Ishikawa (cell line): ENCODE measurements around the gene STK32A.

Experiments
- CEBPB ChIP-seq: IDR thresholded peaks from 2 replicates; pipeline ENCODE4 v1.6.1; 2012
- CREB1 ChIP-seq: IDR thresholded peaks from 2 replicates; pipeline ENCODE4 v1.6.1; 2012; ENCODE audit warnings: low read depth
- EGR1 ChIP-seq: IDR thresholded peaks from 2 replicates; pipeline ENCODE4 v1.6.1; 2012
- EP300 ChIP-seq: IDR thresholded peaks from 2 replicates; pipeline ENCODE4 v1.6.1; 2012; ENCODE audit warnings: borderline replicate concordance
- FOXM1 ChIP-seq: IDR thresholded peaks from 2 replicates; pipeline ENCODE4 v1.6.1; 2012; ENCODE audit warnings: low read depth, borderline replicate concordance
- NFIC ChIP-seq: IDR thresholded peaks from 2 replicates; pipeline ENCODE4 v1.6.1; 2012
- RAD21 ChIP-seq: IDR thresholded peaks from 2 replicates; pipeline ENCODE4 v1.6.1; 2012; ENCODE audit warnings: low read depth
- TAF1 ChIP-seq: IDR thresholded peaks from 2 replicates; pipeline ENCODE4 v1.6.1; 2012; ENCODE audit warnings: low read depth, mild to moderate bottlenecking
- TCF12 ChIP-seq: IDR thresholded peaks from 2 replicates; pipeline ENCODE4 v1.6.1; 2012; ENCODE audit warnings: low read depth
- TEAD4 ChIP-seq: IDR thresholded peaks from 2 replicates; pipeline ENCODE4 v1.6.1; 2012
- YY1 ChIP-seq: IDR thresholded peaks from 2 replicates; pipeline ENCODE4 v1.6.1; 2012; ENCODE audit warnings: low read depth
- ZBTB7A ChIP-seq: IDR thresholded peaks from 2 replicates; pipeline ENCODE4 v1.6.1; 2012; ENCODE audit warnings: low read depth
- TF ChIP-seq, protein P1 (sequence below): IDR thresholded peaks from 2 replicates; pipeline ENCODE4 v1.6.1; 2012; ENCODE audit warnings: low read depth, mild to moderate bottlenecking
- TF ChIP-seq, protein P2 (sequence below): IDR thresholded peaks from 2 replicates; pipeline ENCODE4 v1.6.1; 2012

DNA sequence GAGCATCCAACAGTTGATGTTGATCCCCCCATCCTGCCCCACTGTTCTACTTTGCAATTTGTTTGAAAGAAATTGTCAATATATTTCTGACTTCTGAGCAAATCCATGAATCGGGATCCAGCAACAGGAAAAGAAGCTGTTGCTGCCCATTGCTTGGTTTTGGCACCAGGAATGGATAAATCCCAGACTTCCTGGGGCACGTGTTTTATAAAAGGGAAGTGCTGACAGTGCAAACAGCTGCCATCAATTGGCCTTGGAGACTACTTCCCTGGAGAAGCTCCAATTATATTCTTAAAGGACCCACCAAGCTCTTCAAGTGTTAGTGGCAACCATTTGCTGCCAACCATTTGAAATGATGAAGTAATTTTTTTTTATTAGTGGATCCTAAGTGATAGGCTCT is 13.7 kb downstream of the STK32A start:
- TF ChIP-seq, protein P1, sequence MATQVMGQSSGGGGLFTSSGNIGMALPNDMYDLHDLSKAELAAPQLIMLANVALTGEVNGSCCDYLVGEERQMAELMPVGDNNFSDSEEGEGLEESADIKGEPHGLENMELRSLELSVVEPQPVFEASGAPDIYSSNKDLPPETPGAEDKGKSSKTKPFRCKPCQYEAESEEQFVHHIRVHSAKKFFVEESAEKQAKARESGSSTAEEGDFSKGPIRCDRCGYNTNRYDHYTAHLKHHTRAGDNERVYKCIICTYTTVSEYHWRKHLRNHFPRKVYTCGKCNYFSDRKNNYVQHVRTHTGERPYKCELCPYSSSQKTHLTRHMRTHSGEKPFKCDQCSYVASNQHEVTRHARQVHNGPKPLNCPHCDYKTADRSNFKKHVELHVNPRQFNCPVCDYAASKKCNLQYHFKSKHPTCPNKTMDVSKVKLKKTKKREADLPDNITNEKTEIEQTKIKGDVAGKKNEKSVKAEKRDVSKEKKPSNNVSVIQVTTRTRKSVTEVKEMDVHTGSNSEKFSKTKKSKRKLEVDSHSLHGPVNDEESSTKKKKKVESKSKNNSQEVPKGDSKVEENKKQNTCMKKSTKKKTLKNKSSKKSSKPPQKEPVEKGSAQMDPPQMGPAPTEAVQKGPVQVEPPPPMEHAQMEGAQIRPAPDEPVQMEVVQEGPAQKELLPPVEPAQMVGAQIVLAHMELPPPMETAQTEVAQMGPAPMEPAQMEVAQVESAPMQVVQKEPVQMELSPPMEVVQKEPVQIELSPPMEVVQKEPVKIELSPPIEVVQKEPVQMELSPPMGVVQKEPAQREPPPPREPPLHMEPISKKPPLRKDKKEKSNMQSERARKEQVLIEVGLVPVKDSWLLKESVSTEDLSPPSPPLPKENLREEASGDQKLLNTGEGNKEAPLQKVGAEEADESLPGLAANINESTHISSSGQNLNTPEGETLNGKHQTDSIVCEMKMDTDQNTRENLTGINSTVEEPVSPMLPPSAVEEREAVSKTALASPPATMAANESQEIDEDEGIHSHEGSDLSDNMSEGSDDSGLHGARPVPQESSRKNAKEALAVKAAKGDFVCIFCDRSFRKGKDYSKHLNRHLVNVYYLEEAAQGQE: no peak
- TF ChIP-seq EGR1 (no peak), TAF1 (no peak), RAD21 (no peak), EP300 (no peak), FOXM1 (no peak), ZBTB7A (no peak), CREB1 (no peak), CEBPB (no peak), YY1 (no peak), TEAD4 (no peak), TCF12 (no peak), NFIC (no peak)
- TF ChIP-seq, protein P2, sequence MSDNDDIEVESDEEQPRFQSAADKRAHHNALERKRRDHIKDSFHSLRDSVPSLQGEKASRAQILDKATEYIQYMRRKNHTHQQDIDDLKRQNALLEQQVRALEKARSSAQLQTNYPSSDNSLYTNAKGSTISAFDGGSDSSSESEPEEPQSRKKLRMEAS: no peak
